Fibroblast of gingiva (primary cell): Measurements from ENCODE around the gene FURIN.
"Not testable (repeated sequence)": the region's sequence is repeated elsewhere in the genome, so short reads cannot be mapped to it uniquely, and the experiment has no call there.

Experiments
- DNase-seq: peaks from one replicate; pipeline ENCODE4 v3.0.0-alpha.2; 2011; ENCODE audit warnings: low read depth

Gene FURIN

DNA sequence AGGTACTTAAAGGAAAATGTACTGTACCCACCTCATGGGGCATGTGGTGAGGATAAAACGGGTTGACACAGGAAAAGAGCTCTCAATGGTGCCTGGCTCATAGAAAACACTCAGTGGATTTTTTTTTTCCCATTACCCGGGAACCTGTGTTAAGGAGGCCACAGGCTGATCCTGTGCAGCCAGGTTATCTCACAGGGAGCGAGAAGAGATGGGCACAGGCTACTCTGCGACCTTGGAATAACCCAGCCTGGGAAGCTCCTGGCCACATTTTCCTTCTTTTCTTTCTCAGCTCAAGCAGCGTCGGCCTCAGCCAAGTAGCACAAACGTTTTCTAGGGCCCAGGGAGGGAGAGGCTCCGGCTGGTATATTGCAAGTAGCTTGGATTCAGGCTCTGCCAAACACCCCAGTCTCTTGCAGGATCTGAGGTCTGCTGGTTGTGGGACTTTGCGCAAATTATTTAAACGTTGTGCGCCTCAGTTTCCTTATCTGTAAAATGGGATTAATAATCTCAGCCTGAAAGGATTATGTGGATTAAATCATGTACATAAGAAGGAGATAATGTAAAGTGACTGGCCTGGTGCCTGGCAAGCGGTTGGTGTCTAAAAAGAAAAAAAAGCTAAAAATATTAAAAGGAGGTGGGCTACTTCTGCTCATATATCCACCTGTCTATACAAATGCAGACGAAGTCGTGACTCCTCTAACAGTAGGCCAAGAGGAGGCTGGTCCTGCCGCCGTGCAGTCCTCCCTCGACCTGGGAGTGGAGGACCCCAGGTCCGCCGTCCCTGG, 2.2 kb downstream of the FURIN start:
- peak; percentile 20 for DNase-seq

DNA sequence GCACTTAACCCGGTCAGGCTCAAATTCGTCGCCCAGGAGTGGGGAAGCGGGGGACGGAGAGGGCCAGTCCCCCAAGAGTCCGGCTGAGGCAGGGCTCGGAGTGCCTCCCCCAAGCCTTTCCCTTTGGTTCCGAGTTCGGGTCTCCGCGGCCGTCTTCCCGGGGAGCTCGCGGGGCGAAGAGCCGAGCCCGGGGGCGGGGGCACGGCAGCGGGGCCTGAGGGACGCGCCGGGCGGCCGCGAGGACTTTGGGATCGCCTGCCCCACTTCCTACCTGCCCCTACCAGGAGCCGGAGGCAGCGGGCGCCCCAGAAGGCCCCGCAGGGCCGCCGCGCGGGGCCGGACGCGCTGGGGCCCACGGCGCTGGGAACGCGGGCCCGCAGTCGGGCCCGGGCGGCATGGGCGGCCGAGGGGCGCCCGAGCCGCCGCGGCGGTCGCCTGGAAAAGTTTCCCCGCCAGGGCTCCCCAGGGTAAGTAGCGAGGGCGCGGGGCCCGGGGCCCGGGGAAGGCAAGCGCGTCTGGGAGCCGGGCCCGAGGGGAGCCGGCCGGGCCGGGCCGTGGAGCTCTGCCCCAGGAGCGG, 2.8 kb downstream of the FURIN start:
- DNase-seq, result peak; percentile 29

DNA sequence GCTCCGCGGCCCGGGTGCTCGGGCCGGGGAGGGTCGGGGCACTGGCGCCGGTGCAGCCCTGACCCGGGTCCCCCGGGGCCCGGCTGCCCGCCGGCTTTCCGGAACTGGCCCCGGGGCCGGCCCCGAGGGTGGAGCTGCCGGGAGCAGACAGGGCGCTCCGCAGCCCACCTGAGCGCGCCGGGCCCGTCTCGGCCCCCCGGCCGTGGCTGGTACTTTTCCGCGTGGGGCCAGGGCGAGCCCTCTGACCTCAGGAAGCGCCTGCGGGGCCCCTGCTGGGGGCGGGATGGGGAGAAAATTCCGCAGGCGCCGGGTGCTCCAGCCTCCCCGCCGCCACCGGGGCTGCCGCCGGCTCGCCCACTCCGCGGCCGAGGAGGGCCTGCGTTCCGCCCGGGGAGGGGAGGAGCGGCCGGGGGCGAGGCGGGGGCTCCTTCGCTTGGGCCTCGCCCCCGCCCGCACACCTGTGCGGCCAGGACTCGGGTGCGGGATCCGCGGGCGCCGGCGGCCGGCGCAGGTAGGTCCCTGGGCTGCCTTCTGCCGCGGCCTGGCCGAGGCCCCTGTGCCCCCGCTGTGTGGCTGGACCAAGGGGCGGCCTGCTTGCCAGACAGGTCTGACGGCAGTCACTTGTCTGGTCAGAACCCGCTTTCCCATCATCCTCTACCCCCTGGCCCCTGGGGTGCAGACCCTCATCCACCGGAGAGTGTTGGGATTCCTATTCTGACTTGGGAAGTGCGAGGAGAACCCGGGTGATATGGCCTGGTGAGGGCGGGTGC, 3.5 kb downstream of the FURIN start:
- DNase-seq, result no peak

DNA sequence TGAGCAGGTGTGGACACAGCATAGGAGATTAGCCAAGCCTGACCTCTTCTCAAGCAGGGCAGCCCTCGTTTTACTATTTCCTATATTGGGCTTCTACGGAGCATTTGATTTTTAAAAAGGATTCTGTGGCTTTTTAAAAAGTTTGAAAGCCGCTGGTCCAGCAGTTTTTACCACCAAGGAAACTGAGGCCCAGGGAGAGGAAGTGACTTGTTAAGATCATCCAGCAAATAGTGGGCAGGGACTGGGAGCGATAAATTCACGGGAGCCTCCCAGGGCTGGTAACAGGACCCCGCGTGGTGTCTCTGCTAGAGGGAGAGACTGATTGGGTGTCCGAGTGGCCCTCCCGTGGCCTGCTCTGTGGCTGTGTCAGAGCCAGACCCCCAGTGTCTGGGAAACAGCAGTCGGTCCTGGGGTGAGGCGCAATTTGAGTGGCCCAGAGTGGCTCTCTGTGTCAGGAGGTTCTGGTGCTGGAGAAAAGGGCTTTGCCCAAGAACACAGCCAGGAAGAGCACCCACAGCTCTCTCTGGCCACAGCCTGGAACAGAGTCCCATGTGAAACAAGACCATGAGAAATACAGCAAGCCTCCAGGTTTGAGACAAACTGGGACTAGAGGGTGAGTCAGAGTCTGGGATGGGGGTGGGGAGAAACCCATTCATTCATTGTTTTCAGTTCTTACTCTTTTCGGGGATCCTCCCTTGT, 4.2 kb downstream of the FURIN start:
- peak; percentile 39 for DNase-seq

DNA sequence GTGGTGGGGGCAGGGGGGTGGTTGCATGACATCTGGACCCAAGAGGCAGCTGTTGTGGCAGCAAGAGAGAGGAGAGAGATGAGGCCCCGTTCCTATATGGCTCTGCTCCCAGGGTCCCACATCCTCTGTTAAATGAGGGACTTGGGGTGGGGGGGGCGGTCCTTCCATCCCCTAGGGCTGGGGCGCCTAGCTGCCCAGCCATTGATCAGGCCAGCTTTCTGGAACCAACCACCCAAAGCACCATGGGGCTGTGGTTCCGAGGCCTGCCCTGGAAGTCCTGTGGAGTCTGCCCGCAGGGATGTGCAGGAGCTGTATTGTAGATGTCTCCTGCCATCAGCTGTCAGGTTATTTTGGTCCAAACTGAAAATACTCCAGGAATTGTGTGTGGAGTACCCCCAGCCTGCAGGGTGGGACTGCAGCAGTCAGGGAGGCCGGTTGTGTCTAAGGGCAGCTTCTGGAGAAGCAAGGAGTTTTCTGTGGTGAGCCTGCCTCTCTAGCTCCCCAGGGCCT, 5.2 kb downstream of the FURIN start:
- DNase-seq, result no peak

DNA sequence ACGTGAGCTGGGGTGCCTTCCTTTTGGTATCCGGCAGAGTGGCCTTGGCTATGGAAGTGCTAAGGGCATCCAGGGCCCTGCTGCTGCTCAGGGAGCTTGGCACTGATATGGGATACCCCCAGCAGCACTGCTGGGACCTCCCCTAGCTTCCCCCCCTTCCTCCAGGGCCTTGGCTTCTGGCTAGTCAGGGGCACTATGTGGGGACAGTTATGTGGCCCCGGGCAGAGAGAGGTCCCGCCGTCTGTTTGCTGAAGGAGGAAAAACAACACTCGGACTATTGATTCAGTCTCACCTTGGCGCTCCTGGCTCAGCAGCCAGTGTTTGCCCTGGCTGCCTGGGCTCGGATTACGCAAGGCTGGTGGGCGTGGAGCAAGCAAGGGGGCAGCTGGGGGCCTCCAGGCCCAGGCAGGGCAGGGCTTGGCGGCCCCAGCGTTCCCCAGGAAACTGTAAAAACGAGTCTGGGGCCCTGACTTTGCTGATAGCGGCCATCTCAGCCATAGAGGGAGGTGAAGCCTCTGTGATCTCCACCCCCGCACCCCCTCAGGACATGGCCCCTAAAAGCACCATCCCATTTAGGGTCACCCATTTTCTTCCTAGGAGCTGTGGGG, 5.7 kb downstream of the FURIN start:
- no peak for DNase-seq

DNA sequence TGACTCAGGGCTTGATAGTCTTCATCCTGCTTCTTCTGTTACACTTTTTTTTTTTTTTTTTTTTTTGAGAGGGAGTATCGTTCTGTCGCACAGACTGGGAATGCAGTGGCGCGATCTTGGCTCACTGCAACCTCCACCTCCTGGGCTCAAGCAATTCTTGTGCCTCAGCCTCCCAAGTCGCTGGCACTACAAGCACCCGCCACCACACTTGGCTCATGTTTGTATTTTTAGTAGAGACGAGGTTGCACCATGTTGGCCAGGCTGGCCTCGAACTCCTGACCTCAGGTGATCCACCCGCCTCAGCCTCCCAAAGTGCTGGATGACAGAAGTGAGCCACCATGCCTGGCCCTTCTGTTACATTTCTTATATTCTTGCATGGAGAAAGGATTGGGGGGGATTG, 6.6 kb downstream of the FURIN start:
- not testable (repeated sequence) for DNase-seq

DNA sequence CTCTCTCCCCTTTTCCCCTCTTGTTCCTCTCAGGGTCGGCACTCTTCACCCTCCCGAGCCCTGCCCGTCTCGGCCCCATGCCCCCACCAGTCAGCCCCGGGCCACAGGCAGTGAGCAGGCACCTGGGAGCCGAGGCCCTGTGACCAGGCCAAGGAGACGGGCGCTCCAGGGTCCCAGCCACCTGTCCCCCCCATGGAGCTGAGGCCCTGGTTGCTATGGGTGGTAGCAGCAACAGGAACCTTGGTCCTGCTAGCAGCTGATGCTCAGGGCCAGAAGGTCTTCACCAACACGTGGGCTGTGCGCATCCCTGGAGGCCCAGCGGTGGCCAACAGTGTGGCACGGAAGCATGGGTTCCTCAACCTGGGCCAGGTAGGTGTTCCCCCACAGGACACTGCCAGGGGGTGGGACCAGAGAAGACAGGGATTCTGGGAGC, 7.2 kb downstream of the FURIN start:
- DNase-seq, result no peak

DNA sequence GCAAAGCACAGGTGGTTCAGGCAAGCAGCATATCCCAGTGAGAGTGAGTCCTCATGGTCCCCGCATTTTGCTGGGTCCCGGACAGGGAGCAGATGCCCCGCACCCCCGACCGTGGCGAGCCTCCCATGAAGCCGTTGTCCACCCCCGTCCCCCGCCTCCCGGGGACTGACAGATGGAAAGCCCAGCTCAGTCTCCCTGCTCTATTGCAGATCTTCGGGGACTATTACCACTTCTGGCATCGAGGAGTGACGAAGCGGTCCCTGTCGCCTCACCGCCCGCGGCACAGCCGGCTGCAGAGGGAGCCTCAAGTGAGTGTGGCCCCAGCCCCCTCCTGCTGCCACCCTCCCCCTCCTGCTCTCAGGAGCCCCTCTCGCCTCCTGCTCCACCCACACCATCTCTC, 7.7 kb downstream of the FURIN start:
- no peak for DNase-seq

DNA sequence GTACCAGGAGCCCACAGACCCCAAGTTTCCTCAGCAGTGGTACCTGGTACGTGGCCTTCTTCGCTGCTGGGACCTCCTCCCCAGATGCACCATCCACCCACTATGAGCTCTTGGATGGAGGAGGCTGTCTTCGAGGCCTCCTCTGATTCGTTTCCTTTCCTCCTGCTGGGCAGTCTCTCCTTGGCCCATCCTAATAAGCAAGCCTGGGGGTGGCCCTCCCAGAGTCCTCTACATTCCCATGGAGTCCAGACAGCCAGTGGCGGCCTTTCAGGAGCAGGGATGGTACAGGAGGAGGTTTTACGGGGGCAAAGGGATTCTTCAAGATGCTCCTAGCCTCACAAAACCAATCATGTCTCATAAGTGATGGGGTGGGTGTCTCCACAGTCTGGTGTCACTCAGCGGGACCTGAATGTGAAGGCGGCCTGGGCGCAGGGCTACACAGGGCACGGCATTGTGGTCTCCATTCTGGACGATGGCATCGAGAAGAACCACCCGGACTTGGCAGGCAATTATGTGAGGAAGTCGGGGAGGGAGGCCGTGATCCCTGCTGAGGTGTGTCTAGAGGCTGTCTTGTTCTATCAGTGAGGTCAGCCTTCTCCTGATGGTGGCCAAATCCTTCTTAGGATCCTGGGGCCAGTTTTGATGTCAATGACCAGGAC, 8.3 kb downstream of the FURIN start:
- DNase-seq, result no peak

DNA sequence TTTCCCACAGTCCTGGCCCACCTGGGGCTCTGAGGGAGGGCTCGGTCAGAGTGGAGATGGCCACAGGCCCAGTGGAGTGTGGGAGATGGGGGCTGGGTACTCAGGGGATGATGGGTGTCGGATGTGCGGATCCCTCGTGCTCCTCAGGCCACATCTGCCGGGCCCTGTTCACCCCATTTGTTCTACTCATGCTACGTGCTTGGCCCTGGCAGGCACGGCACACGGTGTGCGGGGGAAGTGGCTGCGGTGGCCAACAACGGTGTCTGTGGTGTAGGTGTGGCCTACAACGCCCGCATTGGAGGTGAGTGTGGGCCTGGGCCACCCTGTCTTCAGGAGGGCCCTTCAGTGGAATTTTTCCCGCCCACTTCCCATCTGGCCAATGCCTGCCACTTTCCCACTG, 8.9 kb downstream of the FURIN start:
- no peak for DNase-seq

DNA sequence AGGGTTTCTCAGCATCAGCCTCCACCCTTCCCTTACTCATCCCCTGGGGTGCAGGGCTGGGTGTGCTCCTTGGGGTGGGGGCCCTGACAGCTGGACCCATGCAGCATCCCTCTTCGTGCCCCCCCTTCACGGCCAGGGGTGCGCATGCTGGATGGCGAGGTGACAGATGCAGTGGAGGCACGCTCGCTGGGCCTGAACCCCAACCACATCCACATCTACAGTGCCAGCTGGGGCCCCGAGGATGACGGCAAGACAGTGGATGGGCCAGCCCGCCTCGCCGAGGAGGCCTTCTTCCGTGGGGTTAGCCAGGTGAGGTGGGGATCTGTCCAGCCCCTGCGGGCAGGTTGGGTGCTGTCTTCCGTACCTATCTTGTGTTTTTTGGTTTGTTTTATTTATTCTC, 9.6 kb downstream of the FURIN start:
- DNase-seq, result no peak

DNA sequence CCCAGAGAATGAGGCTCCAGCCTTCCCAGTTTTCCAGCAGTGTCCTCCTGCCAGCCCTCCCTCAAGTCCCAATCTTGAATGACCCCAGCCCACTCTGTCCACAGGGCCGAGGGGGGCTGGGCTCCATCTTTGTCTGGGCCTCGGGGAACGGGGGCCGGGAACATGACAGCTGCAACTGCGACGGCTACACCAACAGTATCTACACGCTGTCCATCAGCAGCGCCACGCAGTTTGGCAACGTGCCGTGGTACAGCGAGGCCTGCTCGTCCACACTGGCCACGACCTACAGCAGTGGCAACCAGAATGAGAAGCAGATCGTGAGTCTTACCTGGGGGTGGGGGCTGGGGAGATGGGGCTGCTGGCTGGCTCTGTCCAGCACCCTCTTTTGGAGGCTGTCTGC, 10.3 kb downstream of the FURIN start:
- DNase-seq, result no peak

DNA sequence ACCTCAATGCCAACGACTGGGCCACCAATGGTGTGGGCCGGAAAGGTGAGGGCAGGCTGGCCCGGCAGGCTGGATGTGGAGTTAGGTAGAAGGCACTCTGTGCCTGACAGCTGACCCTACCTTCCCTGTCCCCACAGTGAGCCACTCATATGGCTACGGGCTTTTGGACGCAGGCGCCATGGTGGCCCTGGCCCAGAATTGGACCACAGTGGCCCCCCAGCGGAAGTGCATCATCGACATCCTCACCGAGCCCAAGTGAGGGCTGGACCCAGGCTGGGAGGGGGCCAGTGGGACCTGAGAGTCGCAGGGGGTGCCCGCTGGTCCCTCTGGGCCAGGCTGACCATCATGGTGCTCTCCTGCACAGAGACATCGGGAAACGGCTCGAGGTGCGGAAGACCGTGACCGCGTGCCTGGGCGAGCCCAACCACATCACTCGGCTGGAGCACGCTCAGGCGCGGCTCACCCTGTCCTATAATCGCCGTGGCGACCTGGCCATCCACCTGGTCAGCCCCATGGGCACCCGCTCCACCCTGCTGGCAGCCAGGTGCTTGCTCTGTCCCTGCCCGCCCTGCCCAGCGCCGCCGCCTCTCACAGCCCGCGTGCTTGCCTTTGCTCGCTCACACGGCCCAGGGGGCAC, 11.5 kb downstream of the FURIN start:
- DNase-seq, result no peak

DNA sequence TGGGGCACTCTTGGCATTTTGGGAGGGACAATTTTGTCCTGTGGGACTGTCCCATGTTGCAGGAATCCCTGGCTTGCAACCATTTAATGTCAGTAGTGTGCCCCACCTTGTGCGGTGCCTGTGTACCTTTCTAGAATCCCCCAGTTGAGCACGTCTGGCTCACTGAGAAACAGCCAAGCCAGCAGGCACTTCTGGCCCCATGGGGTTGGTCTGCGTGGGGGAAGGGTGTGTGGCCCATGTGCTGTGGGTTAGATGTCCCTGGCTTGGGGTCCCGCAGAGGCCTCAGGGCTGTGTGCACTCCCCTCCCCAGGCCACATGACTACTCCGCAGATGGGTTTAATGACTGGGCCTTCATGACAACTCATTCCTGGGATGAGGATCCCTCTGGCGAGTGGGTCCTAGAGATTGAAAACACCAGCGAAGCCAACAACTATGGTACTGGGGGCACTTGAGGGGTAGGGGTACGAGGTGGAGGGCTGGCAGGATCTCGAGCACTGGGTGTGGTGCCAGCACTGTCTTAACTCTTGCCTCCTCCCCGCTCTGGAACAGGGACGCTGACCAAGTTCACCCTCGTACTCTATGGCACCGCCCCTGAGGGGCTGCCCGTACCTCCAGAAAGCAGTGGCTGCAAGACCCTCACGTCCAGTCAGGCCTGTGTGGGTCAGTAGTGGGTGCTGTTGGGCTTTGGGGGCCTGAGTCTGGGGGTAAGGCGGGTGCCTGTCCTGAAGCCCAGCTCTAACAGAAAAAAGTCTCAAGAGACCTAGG, 12.2 kb downstream of the FURIN start:
- no peak for DNase-seq

DNA sequence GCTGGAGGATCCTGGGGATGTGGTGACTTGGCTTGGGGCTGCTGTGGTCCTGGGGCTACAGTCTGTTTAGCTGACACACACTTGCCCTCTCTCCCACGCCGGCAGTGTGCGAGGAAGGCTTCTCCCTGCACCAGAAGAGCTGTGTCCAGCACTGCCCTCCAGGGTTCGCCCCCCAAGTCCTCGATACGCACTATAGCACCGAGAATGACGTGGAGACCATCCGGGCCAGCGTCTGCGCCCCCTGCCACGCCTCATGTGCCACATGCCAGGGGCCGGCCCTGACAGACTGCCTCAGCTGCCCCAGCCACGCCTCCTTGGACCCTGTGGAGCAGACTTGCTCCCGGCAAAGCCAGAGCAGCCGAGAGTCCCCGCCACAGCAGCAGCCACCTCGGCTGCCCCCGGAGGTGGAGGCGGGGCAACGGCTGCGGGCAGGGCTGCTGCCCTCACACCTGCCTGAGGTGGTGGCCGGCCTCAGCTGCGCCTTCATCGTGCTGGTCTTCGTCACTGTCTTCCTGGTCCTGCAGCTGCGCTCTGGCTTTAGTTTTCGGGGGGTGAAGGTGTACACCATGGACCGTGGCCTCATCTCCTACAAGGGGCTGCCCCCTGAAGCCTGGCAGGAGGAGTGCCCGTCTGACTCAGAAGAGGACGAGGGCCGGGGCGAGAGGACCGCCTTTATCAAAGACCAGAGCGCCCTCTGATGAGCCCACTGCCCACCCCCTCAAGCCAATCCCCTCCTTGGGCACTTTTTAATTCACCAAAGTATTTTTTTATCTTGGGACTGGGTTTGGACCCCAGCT, 13.0 kb downstream of the FURIN start:
- DNase-seq, result no peak

DNA sequence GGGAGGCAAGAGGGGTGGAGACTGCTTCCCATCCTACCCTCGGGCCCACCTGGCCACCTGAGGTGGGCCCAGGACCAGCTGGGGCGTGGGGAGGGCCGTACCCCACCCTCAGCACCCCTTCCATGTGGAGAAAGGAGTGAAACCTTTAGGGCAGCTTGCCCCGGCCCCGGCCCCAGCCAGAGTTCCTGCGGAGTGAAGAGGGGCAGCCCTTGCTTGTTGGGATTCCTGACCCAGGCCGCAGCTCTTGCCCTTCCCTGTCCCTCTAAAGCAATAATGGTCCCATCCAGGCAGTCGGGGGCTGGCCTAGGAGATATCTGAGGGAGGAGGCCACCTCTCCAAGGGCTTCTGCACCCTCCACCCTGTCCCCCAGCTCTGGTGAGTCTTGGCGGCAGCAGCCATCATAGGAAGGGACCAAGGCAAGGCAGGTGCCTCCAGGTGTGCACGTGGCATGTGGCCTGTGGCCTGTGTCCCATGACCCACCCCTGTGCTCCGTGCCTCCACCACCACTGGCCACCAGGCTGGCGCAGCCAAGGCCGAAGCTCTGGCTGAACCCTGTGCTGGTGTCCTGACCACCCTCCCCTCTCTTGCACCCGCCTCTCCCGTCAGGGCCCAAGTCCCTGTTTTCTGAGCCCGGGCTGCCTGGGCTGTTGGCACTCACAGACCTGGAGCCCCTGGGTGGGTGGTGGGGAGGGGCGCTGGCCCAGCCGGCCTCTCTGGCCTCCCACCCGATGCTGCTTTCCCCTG, 13.8 kb downstream of the FURIN start:
- DNase-seq, result no peak

DNA sequence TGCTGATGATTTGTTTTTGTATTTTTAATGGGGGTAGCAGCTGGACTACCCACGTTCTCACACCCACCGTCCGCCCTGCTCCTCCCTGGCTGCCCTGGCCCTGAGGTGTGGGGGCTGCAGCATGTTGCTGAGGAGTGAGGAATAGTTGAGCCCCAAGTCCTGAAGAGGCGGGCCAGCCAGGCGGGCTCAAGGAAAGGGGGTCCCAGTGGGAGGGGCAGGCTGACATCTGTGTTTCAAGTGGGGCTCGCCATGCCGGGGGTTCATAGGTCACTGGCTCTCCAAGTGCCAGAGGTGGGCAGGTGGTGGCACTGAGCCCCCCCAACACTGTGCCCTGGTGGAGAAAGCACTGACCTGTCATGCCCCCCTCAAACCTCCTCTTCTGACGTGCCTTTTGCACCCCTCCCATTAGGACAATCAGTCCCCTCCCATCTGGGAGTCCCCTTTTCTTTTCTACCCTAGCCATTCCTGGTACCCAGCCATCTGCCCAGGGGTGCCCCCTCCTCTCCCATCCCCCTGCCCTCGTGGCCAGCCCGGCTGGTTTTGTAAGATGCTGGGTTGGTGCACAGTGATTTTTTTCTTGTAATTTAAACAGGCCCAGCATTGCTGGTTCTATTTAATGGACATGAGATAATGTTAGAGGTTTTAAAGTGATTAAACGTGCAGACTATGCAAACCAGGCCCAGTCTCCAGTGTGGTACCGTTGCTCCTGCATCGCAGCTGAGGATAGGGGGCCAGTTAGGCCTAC, 14.6 kb downstream of the FURIN start:
- DNase-seq, result no peak
